Measurements from ENCODE around the gene ILRUN. TPM values are rescaled to one million over a fixed set of nuclear protein-coding genes. Genes with fewer than 3 reads are reported as not detected.

ILRUN gene
- total RNA-seq, 2 experiments from 2014 or later = 45.3 to 51.8 TPM

- H3K4me1 Mint-ChIP-seq (ENCODE audit: low read depth) = peaks cover 26% of the 10 kb centered on the region
- H3K27me3 Mint-ChIP-seq = no peaks in the 10 kb centered on the region
- ChIA-PET CTCF (interaction anchor here (2.1 kb wide), 1 partner anchor 24 kb away, joined by 5 read pairs; no protein-coding TSS in a partner anchor), POLR2A (no interaction called here)
- no peak for ATAC-seq
- intact Hi-C loops (cut with micrococcal nuclease) = no loop called here
- no peaks in the 10 kb centered on the region for H3K9me3 Mint-ChIP-seq
- H3K27ac Mint-ChIP-seq = no peak overlapping the region
- H3K36me3 Mint-ChIP-seq (ENCODE audit: low read depth) = peaks cover 20% of the 10 kb centered on the region
- no peak for TF ChIP-seq CTCF (IDR thresholded peaks at IDR 0.05)
- no peak for DNase-seq
- no peak overlapping the region for H3K4me3 Mint-ChIP-seq
These were observed 47.8 kb downstream of the ILRUN start for GRCh38 chr6:34648806-34649205.

Other genes with a start within 250 kb of the ILRUN start
- gene PACSIN1, start 230.7 kb downstream of the ILRUN start, total RNA-seq = under 1 TPM; 0.47 to 0.51 TPM
- not detected for gene SPDEF, start 140.4 kb downstream of the ILRUN start, total RNA-seq
- 100 to 1,000 TPM; 170 to 179 TPM for gene SNRPC, start 60.7 kb upstream of the ILRUN start, total RNA-seq
- 10 to 100 TPM; 14.0 to 15.0 TPM for gene BLTP3A, start 95.3 kb upstream of the ILRUN start, total RNA-seq
- gene TAF11, start 191.3 kb upstream of the ILRUN start, total RNA-seq = 10 to 100 TPM; 29.3 to 29.4 TPM
- gene ANKS1A, start 192.5 kb upstream of the ILRUN start, total RNA-seq = 1 to 10 TPM; 6.0 to 6.7 TPM